Prostate gland (tissue), 2 donors: Measurements from ENCODE around the gene ACKR4.
"Not testable (repeated sequence)": the region's sequence is repeated elsewhere in the genome, so short reads cannot be mapped to it uniquely, and the experiment has no call there.

Experiments used
- CTCF ChIP-seq, 4 experiments: fragments of 200-600 bp in 2 of 4; fragments of 450-650 bp in 2 of 4; sonication (generic) in 2 of 4; IDR thresholded peaks; 1 replicate in 3 of 4; 2 replicates in 1 of 4; pipeline ENCODE4 v1.5.1; 2016 to 2019; ENCODE audit warnings: antibody characterized with exemption in 4 of 4, mild to moderate bottlenecking in 2 of 4, moderate library complexity in 2 of 4
- POLR2A ChIP-seq: fragments of 450-650 bp; IDR thresholded peaks from one replicate; pipeline ENCODE4 v1.6.1; 2016; ENCODE audit warnings: antibody characterized with exemption, mild to moderate bottlenecking

GRCh38 chr3:132615301-132615700 lies 18.2 kb downstream of the ACKR4 start:
- not testable (repeated sequence) for TF ChIP-seq CTCF (IDR thresholded peaks at IDR 0.05); POLR2A
